Endothelial cell of umbilical vein (primary cell): ENCODE data around the gene GLI1. TPM values are rescaled to one million over a fixed set of nuclear protein-coding genes. Genes with fewer than 3 reads are reported as not detected.

Experiments used
- BruUV-seq: library from RNA; stranded (reverse); fragments of 400-500 nt; replicated peaks from 2 replicates; lab custom pipeline; 2021; lab: Mats Ljungman, UMichigan
- CTCF ChIA-PET: fragments of 300-600, 350-600 bp; sonication (Branson Sonifier 250); formaldehyde crosslinking; loops from one replicate; lab custom pipeline; 2021; ENCODE audit warnings: antibody characterized with exemption, inconsistent platforms; lab: Charles Lee
- POLR2A ChIA-PET: fragments of 300-600, 350-600 bp; sonication (Branson Sonifier 250); formaldehyde crosslinking; loops from one replicate; lab custom pipeline; 2021; ENCODE audit warnings: antibody characterized with exemption, inconsistent platforms; lab: Charles Lee
- DNase-seq: peaks from one replicate; pipeline ENCODE4 v3.0.0-alpha.2; 2011; ENCODE audit warnings: low read depth, low spot score
- FAIRE-seq: peaks from 2 replicates; lab custom pipeline; 2011; peaks lifted over from hg19 to GRCh38; lab: Jason Lieb, UNC
- H2AFZ ChIP-seq: 2 replicates; pipeline ENCODE4 v1.6.0; 2012; ENCODE audit warnings: low read depth, low read length, control low read depth, inconsistent platforms
- H3K27ac ChIP-seq: 2 replicates; pipeline ENCODE4 v1.5.1; 2011; ENCODE audit warnings: low read depth, mild to moderate bottlenecking, control low read depth, low read length, moderate library complexity; ENCODE audit not compliant: insufficient read depth
- H3K27me3 ChIP-seq, 2 experiments: 2 replicates each; pipeline versions ENCODE4 v1.6.0 to v1.6.1; 2011; ENCODE audit warnings: low read length in 2 of 2, mixed read lengths in 1 of 2; ENCODE audit not compliant: control insufficient read depth in 2 of 2, insufficient read depth in 2 of 2
- H3K36me3 ChIP-seq, 2 experiments: 2 replicates in 1 of 2; 3 replicates in 1 of 2; pipeline ENCODE4 v1.5.1; 2011; ENCODE audit warnings: low read length in 2 of 2, mild to moderate bottlenecking in 1 of 2, moderate library complexity in 1 of 2; ENCODE audit not compliant: control insufficient read depth in 2 of 2, insufficient read depth in 2 of 2; ENCODE audit errors: extremely low read depth in 1 of 2
- H3K4me1 ChIP-seq: 3 replicates; pipeline ENCODE4 v1.5.1; 2011; ENCODE audit warnings: mild to moderate bottlenecking, low read length; ENCODE audit not compliant: control insufficient read depth, insufficient read depth; ENCODE audit errors: extremely low read depth
- H3K4me2 ChIP-seq: 2 replicates; pipeline ENCODE4 v1.6.1; 2011; ENCODE audit warnings: low read length, control low read depth, mixed read lengths; ENCODE audit not compliant: insufficient read depth
- H3K4me3 ChIP-seq, 3 experiments: fragments of 200-600 bp in 1 of 3; sonication (generic), shearing (Covaris generic) in 1 of 3; replicated peaks in 1 of 3; 2 replicates each; pipeline ENCODE4 v1.5.1; 2011 to 2016; ENCODE audit warnings: control low read depth in 3 of 3, low read length in 3 of 3, mild to moderate bottlenecking in 2 of 3, inconsistent platforms in 1 of 3, low read depth in 1 of 3, moderate library complexity in 1 of 3; ENCODE audit not compliant: insufficient read depth in 1 of 3
- H3K79me2 ChIP-seq: 2 replicates; pipeline ENCODE4 v1.6.0; 2012; ENCODE audit warnings: low read length, inconsistent platforms; ENCODE audit not compliant: control insufficient read depth, insufficient read depth
- H3K9ac ChIP-seq: replicated peaks from 2 replicates; pipeline ENCODE3; 2011; ENCODE audit warnings: low read length, control low read depth; ENCODE audit not compliant: insufficient read depth; ENCODE audit errors: extremely low read depth
- H3K9me1 ChIP-seq: replicated peaks from 3 replicates; pipeline ENCODE4 v1.6.0; 2011; ENCODE audit warnings: mild to moderate bottlenecking, low read length; ENCODE audit not compliant: control insufficient read depth, insufficient read depth; ENCODE audit errors: extremely low read depth
- H3K9me3 ChIP-seq: replicated peaks from 2 replicates; pipeline ENCODE4 v1.5.1; 2012; ENCODE audit warnings: low read length, inconsistent platforms; ENCODE audit not compliant: control insufficient read depth, insufficient read depth
- H4K20me1 ChIP-seq: replicated peaks from 2 replicates; pipeline ENCODE3; 2011; ENCODE audit warnings: mild to moderate bottlenecking, low read length; ENCODE audit not compliant: control insufficient read depth, insufficient read depth; ENCODE audit errors: extremely low read depth
- CTCF ChIP-seq, 2 donors: IDR thresholded peaks; 1 replicate in 1 of 2; 2 replicates in 1 of 2; pipeline ENCODE4 v1.5.1; 2011; ENCODE audit warnings: low read length in 2 of 2, mild to moderate bottlenecking in 2 of 2, moderate library complexity in 2 of 2, control low read depth in 1 of 2, inconsistent platforms in 1 of 2, low read depth in 1 of 2; ENCODE audit not compliant: insufficient read depth in 1 of 2; ENCODE audit errors: extremely low read depth in 1 of 2
- EZH2 ChIP-seq: IDR thresholded peaks from 2 replicates; pipeline ENCODE4 v1.6.1; 2012; ENCODE audit warnings: borderline replicate concordance, low read depth, mild to moderate bottlenecking, moderate library complexity, low read length, inconsistent platforms; ENCODE audit not compliant: severe bottlenecking
- FOS ChIP-seq: IDR thresholded peaks from 2 replicates; pipeline ENCODE4 v1.6.1; 2011; ENCODE audit warnings: mild to moderate bottlenecking, low read length, moderate library complexity, borderline replicate concordance; ENCODE audit not compliant: insufficient read depth
- GATA2 ChIP-seq: IDR thresholded peaks from 2 replicates; pipeline ENCODE4 v1.7.0; 2011; ENCODE audit warnings: low read depth, mild to moderate bottlenecking, moderate library complexity, mixed read lengths, low read length; ENCODE audit not compliant: insufficient read length, insufficient read depth
- JUN ChIP-seq: IDR thresholded peaks from 2 replicates; pipeline ENCODE4 v1.6.1; 2011; ENCODE audit warnings: borderline replicate concordance, low read depth; ENCODE audit not compliant: insufficient read length, insufficient read depth
- MYC ChIP-seq: IDR thresholded peaks from one replicate; pipeline ENCODE4 v1.6.1; 2011; ENCODE audit warnings: mild to moderate bottlenecking, low read depth, low read length
- POLR2A ChIP-seq: IDR thresholded peaks from 2 replicates; pipeline ENCODE4 v1.6.1; 2012; ENCODE audit warnings: low read depth, mild to moderate bottlenecking, control low read depth, low read length
- POLR2AphosphoS5 ChIP-seq: IDR thresholded peaks from 2 replicates; pipeline ENCODE4 v1.6.1; 2012; ENCODE audit warnings: low read depth, mild to moderate bottlenecking, control low read depth, low read length, moderate library complexity; ENCODE audit not compliant: insufficient read depth
- dilution Hi-C: fragments of 300-500 bp; cut with MboI; formaldehyde crosslinking; loops from one replicate; pipeline ENCODE4 v1.15.0; 2019; ENCODE audit warnings: low sequenced_read_pairs; ENCODE audit not compliant: extremely low pct_ligation_motif_present
- intact Hi-C: fragments of 100-400 bp; cut with micrococcal nuclease; formaldehyde crosslinking; loops from one replicate; pipeline ENCODE4 v1.10.0; 2022
- polyA plus RNA-seq, 4 experiments: library from polyadenylated mRNA; depleted of rRNA in 3 of 4; stranded (reverse) in 3 of 4; unstranded in 1 of 4; fragments of >200 nt; gene quantifications; 2 replicates each; pipeline versions ENCODE4 v1.2.1 to v1.2.3, GENCODE V29; 2011 to 2012; ENCODE audit warnings: missing spikeins in 1 of 4
- total RNA-seq: library from RNA; stranded (reverse); gene quantifications from 2 replicates; pipeline ENCODE4 v1.2.3, GENCODE V29; 2021

GLI1 gene
- total and polyA plus RNA-seq, 2 donors (not counting 3 experiments of a cell fraction or from before 2014, with no cell fraction given): 0.10 to 0.29 TPM

DNA sequence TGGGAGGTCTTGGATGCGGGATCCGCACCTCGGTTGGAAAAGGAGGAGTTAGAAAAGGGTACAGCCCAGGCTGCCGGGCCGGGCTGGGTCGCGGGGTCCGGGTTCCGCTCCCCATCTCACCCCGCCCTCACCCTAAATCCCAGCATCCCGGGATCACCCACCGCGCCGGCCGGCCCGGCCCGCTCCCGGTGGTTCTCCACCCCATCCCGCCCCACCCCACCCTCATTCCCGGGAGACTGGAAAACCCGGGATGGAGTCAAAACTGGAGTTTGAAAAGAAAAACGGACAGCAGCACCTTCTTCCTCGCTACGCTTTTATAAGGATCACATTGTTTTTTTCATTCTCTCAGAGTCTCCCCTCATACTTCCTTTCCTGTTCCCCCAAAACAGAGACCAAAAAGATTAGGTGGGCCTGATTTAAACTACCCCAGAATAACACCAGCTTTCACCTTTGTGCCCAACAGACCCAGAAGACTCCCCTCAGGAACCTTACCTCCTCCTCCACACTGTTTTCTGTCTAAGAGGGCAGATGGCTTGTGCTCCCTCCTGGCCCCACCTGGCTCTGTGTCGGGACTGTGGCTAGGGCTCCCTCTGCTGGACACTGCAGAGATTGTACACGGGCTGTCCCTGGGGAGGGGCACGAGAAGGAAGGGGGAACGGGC, 2.8 kb downstream of the GLI1 start:
- ChIA-PET CTCF (interaction anchor here (0.6 to 2.2 kb wide), 7 partner anchors 9 to 207 kb away, joined by 3 to 9 read pairs (median 4); partner anchors contain the start of gene B4GALNT1), POLR2A (no interaction called here)
- H3K9me3 ChIP-seq: no peaks in the 10 kb centered on the region
- no peaks in the 10 kb centered on the region for H3K36me3 ChIP-seq
- H3K9me1 ChIP-seq: no peaks in the 10 kb centered on the region
- no TSS peak for BruUV-seq
- no peaks in the 10 kb centered on the region for H3K79me2 ChIP-seq
- H3K4me2 ChIP-seq: peak overlapping the region; percentile 60
- H3K4me1 ChIP-seq: peaks cover 14% of the 10 kb centered on the region
- H3K9ac ChIP-seq: peak overlapping the region; percentile 46
- H2AFZ ChIP-seq: peak overlapping the region; percentile 71
- no peak overlapping the region for H3K27ac ChIP-seq
- peak; percentile 98 for FAIRE-seq
- TF ChIP-seq MYC (no peak), FOS (no peak), CTCF (IDR thresholded peaks at IDR 0.05; ENCODE audit: extremely low read depth in 1 of 2, insufficient read depth in 1 of 2, low read depth in 1 of 2, low read length in 2 of 2) (peak; percentile 97 to 98), POLR2AphosphoS5 (no peak)
- H4K20me1 ChIP-seq: no peaks in the 10 kb centered on the region
- dilution Hi-C loops (no loop called here), intact Hi-C loops (no loop called here)
- H3K4me3 ChIP-seq: peak overlapping the region; percentile 47 to 60 (median 47)
- DNase-seq: peak; percentile 90
- H3K27me3 ChIP-seq: peaks cover 9 to 12% of the 10 kb centered on the region in 2 experiments

DNA sequence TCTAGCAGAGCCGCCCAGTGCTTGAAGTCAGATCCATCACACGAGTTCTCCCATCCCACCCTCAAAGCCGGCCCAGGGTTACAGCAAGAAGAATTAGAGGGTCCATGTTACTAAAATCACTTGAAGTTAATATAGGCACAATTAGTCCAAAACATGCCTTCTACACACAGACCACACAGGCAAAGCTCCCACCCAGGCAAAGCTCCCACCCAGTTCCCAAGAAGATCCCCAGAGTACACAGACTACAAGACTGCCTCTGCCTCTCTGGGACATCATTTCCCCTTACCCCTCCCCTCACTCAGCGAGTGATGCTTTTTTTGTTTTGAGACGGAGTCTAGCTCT, 3.3 kb downstream of the GLI1 start:
- no peak for TF ChIP-seq POLR2AphosphoS5
- TF ChIP-seq EZH2: no peak
- no peak for TF ChIP-seq GATA2
- TF ChIP-seq MYC: no peak
- TF ChIP-seq FOS: no peak
- TF ChIP-seq POLR2A: no peak
- no peak for TF ChIP-seq JUN
- Histone ChIP-seq H3K4me1 (peaks cover 14% of the 10 kb centered on the region), H3K4me2 (no peak overlapping the region), H3K9ac (no peak overlapping the region), H3K27me3 (peaks cover 9 to 15% of the 10 kb centered on the region in 2 experiments), H4K20me1 (no peaks in the 10 kb centered on the region), H2AFZ (no peak overlapping the region), H3K4me3 (no peak overlapping the region), H3K9me1 (no peaks in the 10 kb centered on the region), H3K79me2 (no peaks in the 10 kb centered on the region), H3K9me3 (no peaks in the 10 kb centered on the region), H3K27ac (no peak overlapping the region), H3K36me3 (no peaks in the 10 kb centered on the region)
- FAIRE-seq (no peak), DNase-seq (no peak)
- dilution Hi-C loops (no loop called here), intact Hi-C loops (no loop called here)
- POLR2A ChIA-PET: no interaction called here
- BruUV-seq: no TSS peak
- CTCF ChIA-PET: interaction anchor here (0.7 to 2.2 kb wide), 6 partner anchors 9 to 208 kb away, joined by 3 to 9 read pairs (median 4); no protein-coding TSS in a partner anchor
